Tibial artery (tissue), 4 donors: ENCODE results near the gene THOC1.

Experiments
- DNase-seq, 2 donors: peaks; one replicate each; pipeline ENCODE4 v3.0.0-alpha.2; 2019
- H3K27ac ChIP-seq, 2 donors: fragments of 200-600 bp; sonication (generic) in 1 of 2; 1 replicate in 1 of 2; 2 replicates in 1 of 2; pipeline ENCODE4 v1.5.1; 2018 to 2019; ENCODE audit warnings: mild to moderate bottlenecking in 1 of 2
- H3K27me3 ChIP-seq, 2 donors: fragments of 200-600 bp; sonication (generic) in 1 of 2; one replicate each; pipeline versions ENCODE4 v1.5.1 to v1.6.0; 2016 to 2019
- H3K36me3 ChIP-seq, 3 donors: fragments of 200-600 bp; sonication (generic) in 2 of 3; one replicate each; pipeline ENCODE4 v1.5.1; 2016 to 2019; ENCODE audit warnings: mild to moderate bottlenecking in 2 of 3
- H3K4me1 ChIP-seq, 4 donors: fragments of 200-600 bp; sonication (generic) in 2 of 4; 1 replicate in 3 of 4; 2 replicates in 1 of 4; pipeline ENCODE4 v1.5.1; 2016 to 2019
- H3K4me3 ChIP-seq, 2 donors: fragments of 200-600 bp; sonication (generic) in 1 of 2; 1 replicate in 1 of 2; 2 replicates in 1 of 2; pipeline ENCODE4 v1.5.1; 2018 to 2019; ENCODE audit warnings: mild to moderate bottlenecking in 2 of 2
- H3K9me3 ChIP-seq, 3 donors: fragments of 200-600 bp; sonication (generic) in 1 of 3; one replicate each; pipeline ENCODE4 v1.5.1; 2016 to 2019
- intact Hi-C: fragments of 100-400 bp; cut with DNase I; formaldehyde crosslinking; loops from one replicate; pipeline ENCODE4 v1.15.0; 2023; ENCODE audit warnings: low total_unique reads
- TF ChIP-seq, protein P1 (sequence below), 2 experiments: fragments of 200-600 bp in 1 of 2; fragments of 450-650 bp in 1 of 2; IDR thresholded peaks; one replicate each; pipeline ENCODE4 v1.5.1; 2017 to 2019; ENCODE audit warnings: antibody characterized with exemption in 2 of 2, mild to moderate bottlenecking in 1 of 2, moderate library complexity in 1 of 2

Gene THOC1

DNA sequence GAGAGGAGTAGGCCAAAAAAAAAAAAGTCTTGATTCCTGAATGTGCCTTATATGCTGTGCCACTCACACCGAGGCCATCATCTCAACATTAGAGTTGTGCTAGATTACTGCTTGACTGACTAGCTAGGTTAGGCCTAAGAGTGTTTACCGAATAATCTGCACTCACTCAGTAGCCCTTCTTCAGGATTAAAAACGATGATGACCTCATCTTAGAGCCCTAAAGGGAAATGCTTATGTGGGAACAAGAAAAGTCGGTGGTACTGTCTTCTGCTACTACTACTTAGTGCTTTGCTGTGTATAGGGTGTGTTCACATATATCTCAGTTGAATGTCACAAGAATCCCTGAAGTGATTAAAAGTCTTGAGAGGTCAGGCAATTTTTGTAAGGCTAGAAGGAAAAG lies 54.3 kb downstream of the THOC1 start:
- Histone ChIP-seq H3K4me1 (no peaks in the 10 kb centered on the region), H3K27ac (no peak overlapping the region), H3K4me3 (no peak overlapping the region), H3K27me3 (no peaks in the 10 kb centered on the region), H3K9me3 (no peaks in the 10 kb centered on the region), H3K36me3 (peaks cover 79 to 95% (median 79%) of the 10 kb centered on the region in 3 donors)
- intact Hi-C loops = no loop called here
- TF ChIP-seq, protein P1, sequence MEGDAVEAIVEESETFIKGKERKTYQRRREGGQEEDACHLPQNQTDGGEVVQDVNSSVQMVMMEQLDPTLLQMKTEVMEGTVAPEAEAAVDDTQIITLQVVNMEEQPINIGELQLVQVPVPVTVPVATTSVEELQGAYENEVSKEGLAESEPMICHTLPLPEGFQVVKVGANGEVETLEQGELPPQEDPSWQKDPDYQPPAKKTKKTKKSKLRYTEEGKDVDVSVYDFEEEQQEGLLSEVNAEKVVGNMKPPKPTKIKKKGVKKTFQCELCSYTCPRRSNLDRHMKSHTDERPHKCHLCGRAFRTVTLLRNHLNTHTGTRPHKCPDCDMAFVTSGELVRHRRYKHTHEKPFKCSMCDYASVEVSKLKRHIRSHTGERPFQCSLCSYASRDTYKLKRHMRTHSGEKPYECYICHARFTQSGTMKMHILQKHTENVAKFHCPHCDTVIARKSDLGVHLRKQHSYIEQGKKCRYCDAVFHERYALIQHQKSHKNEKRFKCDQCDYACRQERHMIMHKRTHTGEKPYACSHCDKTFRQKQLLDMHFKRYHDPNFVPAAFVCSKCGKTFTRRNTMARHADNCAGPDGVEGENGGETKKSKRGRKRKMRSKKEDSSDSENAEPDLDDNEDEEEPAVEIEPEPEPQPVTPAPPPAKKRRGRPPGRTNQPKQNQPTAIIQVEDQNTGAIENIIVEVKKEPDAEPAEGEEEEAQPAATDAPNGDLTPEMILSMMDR (IDR thresholded peaks at IDR 0.05) = no peak
- DNase-seq = no peak

DNA sequence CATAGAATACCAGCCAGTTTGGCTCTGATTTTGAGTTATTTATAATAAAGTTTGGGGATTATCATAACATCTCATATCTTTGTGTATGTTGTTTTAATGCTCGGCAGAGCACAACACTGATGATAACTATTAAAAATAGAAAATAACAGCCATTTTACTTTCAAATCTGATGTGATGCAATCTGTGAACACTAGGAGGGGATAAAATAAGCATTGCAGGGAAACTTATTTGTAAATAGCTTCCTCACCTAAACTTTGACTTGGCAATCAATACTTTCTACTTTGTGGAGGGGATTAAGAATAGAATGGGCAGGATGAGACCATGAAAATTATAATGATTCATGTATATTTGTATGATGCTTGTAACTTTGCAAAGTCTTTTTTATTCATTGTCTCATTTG lies 55.1 kb downstream of the THOC1 start:
- Histone ChIP-seq H3K4me3 (no peak overlapping the region), H3K27me3 (no peaks in the 10 kb centered on the region), H3K4me1 (no peaks in the 10 kb centered on the region), H3K9me3 (no peaks in the 10 kb centered on the region), H3K27ac (no peak overlapping the region), H3K36me3 (peaks cover 71 to 89% (median 71%) of the 10 kb centered on the region in 3 donors)
- TF ChIP-seq, protein P1 (IDR thresholded peaks at IDR 0.05) = no peak
- no peak for DNase-seq
- intact Hi-C loops = no loop called here

DNA sequence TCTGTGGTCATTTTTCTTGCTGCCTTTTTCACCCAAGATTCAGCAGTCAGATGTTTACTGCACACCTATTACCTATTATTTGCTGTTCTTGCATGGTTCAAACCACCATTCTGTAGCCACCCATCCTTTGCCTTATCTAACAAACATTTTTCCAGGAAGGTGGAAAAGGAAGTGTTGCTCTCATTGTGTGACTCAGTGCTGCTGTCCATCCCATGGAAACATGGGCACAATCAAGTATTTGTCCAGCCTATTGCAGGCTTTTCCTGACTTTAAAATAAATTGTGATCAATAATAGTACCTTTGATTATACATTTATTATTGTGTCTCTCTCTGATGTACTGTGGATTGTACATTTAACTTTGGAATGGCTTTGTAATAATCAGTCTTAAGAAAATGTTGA lies 56.3 kb downstream of the THOC1 start:
- H3K27me3 ChIP-seq = no peaks in the 10 kb centered on the region
- TF ChIP-seq, protein P1 (IDR thresholded peaks at IDR 0.05) = no peak
- peaks cover 60 to 87% (median 70%) of the 10 kb centered on the region in 3 donors for H3K36me3 ChIP-seq
- no peaks in the 10 kb centered on the region for H3K9me3 ChIP-seq
- H3K27ac ChIP-seq = no peak overlapping the region
- no peak overlapping the region for H3K4me3 ChIP-seq
- no peaks in the 10 kb centered on the region for H3K4me1 ChIP-seq
- no peak for DNase-seq
- intact Hi-C loops = no loop called here

DNA sequence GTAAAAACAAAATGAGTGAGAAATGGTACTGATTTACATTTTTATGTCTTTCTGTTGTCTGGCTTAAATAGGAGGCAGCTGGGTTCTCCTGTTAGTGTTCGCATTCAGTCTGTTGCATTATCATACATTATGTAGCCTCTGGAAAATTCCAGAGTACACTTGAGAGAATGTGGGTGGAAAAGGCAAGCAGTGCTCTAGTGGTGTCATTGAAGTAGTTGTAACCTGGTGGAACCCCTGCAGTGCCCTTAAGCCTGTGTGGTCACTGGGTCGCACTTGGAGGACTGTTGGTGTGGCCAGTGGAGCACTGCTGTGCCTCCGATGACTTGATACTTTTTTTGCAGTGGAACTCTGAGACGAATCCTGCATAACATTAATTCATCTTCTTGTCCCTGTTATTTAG lies 57.1 kb downstream of the THOC1 start:
- Histone ChIP-seq H3K27ac (no peak overlapping the region), H3K4me3 (no peak overlapping the region), H3K36me3 (peaks cover 62 to 87% (median 70%) of the 10 kb centered on the region in 3 donors), H3K4me1 (no peaks in the 10 kb centered on the region), H3K27me3 (no peaks in the 10 kb centered on the region), H3K9me3 (no peaks in the 10 kb centered on the region)
- no peak for DNase-seq
- TF ChIP-seq, protein P1 (IDR thresholded peaks at IDR 0.05) = no peak
- intact Hi-C loops = no loop called here

DNA sequence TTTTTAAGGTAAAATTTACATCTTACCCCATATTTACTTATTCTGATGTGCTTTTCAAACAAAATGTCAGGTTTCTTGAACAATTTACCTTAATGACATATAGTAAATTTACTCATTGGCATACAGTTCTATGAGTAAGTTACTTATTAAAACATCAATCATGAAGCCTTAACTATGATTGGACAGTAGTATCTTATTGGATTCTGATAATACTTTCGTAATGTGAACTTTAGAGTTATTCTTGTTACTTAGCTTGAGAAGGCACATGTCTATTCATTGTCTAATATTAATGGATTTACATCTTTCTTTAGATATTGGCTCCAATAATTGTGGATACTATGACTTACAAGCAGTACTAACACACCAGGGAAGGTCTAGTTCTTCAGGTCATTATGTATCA lies 57.8 kb downstream of the THOC1 start:
- no peaks in the 10 kb centered on the region for H3K4me1 ChIP-seq
- H3K27ac ChIP-seq = no peak overlapping the region
- H3K9me3 ChIP-seq = no peaks in the 10 kb centered on the region
- no peaks in the 10 kb centered on the region for H3K27me3 ChIP-seq
- H3K36me3 ChIP-seq = peaks cover 62 to 87% (median 70%) of the 10 kb centered on the region in 3 donors
- DNase-seq = no peak
- TF ChIP-seq, protein P1 (IDR thresholded peaks at IDR 0.05) = no peak
- intact Hi-C loops = no loop called here
- H3K4me3 ChIP-seq = no peak overlapping the region

DNA sequence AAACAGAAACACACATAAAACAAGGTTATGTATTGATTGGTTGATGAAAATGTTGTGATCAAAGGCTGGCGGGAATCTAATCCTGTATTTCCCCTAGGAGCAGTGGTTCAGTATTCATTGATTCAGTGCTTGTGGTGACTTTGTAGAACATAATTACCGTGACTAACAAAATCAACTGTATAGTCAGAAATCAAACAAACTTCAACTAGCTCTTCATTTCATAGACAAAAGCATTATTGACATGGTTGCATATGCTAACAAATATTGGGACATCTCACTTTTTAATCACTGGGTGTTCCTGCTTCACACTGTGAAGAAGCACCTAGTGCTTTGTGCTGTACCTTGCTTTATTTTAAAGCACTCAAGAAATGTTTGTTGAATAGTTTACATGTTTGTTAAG lies 68.1 kb downstream of the THOC1 start:
- H3K4me1 ChIP-seq = no peaks in the 10 kb centered on the region
- TF ChIP-seq, protein P1 (IDR thresholded peaks at IDR 0.05) = no peak
- DNase-seq = no peak
- peaks cover 49 to 70% (median 56%) of the 10 kb centered on the region in 3 donors for H3K36me3 ChIP-seq
- intact Hi-C loops = no loop called here
- no peaks in the 10 kb centered on the region for H3K9me3 ChIP-seq
- H3K27ac ChIP-seq = no peak overlapping the region
- H3K27me3 ChIP-seq = no peaks in the 10 kb centered on the region
- no peak overlapping the region for H3K4me3 ChIP-seq
